GM21619 (cell line): ENCODE measurements around the gene ICAM4.
A peak's percentile ranks its signal among the peaks of the same experiment; 100 is the strongest.
"Not testable (repeated sequence)": the region's sequence is repeated elsewhere in the genome, so short reads cannot be mapped to it uniquely, and the experiment has no call there.

Experiments
- ATAC-seq: cut with Tn5 transposase; IDR thresholded peaks from one replicate; pipeline ENCODE4 v1.9.1; 2021; ENCODE audit not compliant: unreplicated experiment

The ICAM4 gene

DNA sequence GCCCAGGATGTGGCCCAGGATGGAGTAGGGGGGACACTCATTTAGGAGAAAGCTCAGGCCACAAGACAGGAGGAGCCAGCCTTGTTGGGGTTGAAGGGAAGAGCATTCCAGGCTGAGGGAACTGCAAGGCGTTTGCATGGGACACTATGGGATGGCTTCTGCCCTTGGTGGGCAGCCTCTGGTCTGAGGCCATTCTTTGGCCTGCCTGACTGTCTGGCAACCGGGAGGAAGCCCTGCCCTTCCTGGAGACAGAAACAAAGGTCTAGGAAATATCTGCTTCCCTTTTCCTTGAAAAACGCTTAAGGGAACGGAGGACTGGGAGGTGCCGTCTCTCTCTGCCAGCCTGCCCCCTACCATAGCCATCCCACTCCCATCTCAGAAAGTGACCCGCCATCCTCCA, 18.7 kb upstream of the ICAM4 start:
- no peak for ATAC-seq

DNA sequence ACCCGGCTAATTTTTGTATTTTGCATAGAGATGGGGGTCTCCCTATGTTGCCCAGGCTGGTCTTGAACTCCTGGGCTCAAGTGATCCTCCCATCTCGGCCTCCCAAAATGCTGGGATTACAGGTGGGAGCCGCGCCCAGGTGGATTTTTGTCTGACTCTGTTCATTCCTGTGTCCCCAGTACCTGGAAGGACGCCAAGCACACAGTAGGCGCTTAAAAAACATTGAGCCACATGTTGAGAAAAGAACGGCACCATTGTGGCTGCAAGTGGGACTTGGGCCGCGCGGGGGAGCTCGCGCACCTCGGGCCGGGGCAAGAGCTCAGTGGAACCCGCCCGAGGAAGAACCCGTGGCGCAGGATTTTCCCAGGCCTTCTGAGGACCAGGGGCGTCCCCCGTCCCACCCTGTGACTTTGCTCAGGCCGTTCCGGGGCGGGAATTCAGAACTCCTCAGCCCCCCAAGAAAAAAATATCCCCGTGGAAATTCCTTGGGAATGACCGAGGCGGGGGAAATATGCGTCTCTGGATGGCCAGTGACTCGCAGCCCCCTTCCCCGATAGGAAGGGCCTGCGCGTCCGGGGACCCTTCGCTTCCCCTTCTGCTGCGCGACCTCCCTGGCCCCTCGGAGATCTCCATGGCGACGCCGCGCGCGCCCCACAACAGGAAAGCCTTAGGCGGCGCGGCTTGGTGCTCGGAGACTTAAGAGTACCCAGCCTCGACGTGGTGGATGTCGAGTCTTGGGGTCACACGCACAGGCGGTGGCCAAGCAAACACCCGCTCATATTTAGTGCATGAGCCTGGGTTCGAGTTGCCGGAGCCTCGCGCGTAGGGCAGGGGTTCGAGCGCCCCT, 17.2 kb upstream of the ICAM4 start:
- no peak for ATAC-seq

DNA sequence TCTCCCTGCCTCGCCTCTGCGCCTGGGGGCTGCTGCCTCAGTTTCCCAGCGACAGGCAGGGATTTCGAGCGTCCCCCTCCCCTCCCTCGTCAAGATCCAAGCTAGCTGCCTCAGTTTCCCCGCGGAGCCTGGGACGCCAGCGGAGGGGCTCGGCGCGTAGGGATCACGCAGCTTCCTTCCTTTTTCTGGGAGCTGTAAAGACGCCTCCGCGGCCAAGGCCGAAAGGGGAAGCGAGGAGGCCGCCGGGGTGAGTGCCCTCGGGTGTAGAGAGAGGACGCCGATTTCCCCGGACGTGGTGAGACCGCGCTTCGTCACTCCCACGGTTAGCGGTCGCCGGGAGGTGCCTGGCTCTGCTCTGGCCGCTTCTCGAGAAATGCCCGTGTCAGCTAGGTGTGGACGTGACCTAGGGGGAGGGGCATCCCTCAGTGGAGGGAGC, 16.6 kb upstream of the ICAM4 start:
- ATAC-seq = peak; percentile 32

DNA sequence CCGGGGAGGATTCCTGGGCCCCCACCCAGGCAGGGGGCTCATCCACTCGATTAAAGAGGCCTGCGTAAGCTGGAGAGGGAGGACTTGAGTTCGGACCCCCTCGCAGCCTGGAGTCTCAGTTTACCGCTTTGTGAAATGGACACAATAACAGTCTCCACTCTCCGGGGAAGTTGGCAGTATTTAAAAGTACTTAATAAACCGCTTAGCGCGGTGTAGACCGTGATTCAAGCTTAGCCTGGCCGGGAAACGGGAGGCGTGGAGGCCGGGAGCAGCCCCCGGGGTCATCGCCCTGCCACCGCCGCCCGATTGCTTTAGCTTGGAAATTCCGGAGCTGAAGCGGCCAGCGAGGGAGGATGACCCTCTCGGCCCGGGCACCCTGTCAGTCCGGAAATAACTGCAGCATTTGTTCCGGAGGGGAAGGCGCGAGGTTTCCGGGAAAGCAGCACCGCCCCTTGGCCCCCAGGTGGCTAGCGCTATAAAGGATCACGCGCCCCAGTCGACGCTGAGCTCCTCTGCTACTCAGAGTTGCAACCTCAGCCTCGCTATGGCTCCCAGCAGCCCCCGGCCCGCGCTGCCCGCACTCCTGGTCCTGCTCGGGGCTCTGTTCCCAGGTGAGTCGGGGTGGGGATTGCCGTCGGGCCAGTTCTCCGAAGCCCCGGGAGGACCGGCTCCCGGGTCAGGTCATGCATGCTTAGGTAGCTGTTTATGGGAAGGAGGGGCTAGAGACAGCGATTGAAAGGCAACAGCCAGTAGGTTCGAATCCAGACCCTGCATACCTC, 15.9 kb upstream of the ICAM4 start, which contains the start of gene ICAM1:
Gene ICAM1 (plus strand): TSS at position 505 of the 779 bp plus-strand sequence. CDS start 40 bp downstream, at position 545.
- peak; percentile 54 for ATAC-seq

DNA sequence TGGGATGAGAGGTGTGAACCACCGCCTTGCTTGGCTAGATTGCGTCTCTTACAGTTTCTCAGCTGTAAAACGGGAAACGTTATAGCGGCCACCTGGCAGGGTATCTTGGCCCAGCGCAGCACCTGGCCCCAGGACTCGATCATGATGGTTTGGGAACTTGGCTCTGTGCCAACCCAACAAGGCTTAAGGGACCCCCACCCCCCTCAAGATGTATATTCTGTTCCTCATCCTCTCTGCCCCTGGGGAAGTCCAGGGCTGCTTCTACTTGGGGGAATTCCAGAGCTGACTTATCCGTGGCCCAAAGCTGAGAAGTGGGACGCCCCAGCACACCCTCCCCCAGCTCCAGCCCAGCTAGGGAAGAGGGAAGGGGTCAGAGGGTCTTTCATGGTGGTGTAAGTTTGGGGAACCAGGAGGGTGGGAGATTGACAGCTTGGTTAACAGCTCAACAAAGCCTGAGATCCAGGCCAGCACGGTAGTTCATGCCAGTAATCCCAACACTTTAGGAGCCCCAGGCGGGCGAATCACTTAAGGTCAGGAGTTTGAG, 15.1 kb upstream of the ICAM4 start:
- peak; percentile 18 for ATAC-seq

DNA sequence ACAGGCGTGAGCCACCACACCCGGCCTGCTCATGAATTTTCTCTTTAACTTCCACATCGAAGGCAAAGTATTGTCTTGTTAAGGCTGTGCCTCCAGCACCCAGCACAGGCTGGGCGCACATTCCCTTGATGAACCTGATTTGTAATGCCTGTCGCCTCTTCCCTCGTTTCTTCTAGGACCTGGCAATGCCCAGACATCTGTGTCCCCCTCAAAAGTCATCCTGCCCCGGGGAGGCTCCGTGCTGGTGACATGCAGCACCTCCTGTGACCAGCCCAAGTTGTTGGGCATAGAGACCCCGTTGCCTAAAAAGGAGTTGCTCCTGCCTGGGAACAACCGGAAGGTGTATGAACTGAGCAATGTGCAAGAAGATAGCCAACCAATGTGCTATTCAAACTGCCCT, 12.2 kb upstream of the ICAM4 start:
- no peak for ATAC-seq

DNA sequence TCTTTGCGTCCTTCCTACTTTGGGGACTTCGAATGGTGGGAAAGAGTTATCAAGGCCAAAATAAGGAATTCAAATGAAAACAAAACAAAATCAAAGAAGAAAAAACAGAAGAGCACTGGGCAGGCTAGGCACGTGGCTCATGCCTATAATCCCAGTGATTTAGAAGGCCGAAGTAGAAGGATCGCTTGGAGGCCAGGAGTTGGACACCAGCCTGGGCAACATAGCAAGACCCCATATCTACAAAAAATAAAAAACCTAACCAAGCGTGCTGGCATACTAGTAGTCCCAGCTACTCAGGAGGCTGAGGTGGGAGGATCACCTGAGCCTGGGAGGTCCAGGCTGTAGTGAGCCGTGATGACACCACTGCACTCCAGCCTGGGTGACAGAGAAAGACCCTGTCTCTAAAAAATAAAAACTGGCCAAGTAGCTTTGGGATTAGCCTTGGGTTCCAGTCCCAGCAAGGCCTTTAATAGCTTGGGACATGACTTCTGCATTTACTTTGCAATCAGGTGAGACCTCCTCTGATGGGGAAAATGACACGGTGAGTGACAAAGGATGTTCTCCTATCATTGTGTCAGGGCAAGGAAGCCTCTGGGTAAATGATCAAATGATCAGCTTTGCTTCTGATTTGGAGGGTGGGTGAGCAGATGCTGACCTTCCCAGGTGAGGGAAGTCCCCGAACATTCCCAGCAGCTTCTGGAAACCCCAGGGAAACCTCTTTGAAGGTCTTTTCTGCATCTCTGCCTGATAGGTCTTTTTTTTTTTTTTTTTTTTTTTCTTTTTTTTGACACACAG, 8.8 kb upstream of the ICAM4 start:
- no peak for ATAC-seq

DNA sequence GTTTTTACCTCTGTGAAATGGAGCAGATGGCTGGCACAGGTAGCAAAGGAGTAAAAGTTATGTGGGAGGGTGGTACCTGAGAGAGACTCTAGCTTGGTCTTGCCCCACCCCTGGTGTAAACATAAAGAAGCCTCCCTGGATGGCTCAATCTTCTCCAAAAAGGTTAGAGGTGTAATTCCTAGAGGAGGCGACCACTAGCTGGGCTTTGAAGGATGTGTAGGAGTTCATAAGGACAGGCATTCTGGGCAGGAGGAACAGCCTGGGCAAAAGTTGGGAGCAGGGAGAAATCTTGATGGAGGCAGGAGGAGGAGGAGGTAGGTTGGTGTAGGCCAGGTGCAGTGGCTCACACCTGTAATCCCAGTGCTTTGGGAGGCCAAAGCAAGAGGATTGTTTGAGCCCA, 7.8 kb upstream of the ICAM4 start:
- ATAC-seq = no peak

DNA sequence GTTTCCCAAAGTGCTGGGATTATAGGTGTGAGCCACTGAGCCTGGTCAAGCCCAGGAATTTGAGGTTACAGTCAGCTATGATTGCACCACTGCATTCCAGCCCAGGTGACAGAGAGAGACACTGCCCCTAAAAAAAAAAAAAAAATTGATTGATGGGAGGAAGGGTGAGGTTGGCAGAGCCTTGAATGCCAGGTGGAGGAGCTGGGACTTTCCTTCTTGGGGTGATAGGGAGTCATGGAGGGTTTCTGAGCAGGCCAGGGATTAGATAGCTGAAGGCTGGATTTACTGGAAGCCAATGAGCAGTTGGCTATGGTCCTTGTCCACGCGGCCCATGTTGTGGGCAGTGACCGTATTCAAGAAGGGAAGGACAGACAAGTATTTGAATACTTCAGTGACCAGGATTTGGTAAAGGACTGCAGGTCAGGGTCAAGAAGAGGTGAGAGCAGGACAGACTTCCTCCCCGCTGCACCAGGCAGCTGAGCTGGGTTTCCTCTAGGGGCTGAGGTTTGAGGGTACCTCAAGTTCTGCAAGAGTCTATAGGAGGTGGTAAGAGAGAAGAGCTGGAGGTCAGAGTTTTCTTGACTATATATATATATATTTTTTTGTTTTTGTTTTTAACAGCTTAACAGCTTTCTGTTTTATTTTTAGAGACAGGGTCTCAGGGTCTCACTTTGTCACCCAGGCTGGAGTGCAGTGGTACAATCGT, 6.9 kb upstream of the ICAM4 start:
- ATAC-seq = no peak

DNA sequence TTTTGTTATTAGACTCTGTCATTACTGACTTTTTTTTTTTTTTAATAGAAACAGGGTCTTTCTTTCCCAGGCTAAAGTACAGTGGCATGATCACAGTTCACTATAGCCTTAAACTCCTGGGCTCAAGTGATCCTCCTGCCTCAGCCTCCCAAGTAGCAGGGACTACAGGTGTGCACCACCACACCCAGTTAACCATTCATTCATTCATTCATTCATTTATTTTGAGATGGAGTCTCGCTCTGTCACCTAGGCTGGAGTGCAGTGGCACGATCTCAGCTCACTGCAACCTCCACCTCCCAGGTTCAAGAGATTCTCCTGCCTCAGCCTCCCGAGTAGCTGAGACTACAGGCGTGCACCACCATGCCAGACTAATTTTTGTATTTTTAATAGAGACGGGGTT, 4.7 kb upstream of the ICAM4 start:
- ATAC-seq = not testable (repeated sequence)

DNA sequence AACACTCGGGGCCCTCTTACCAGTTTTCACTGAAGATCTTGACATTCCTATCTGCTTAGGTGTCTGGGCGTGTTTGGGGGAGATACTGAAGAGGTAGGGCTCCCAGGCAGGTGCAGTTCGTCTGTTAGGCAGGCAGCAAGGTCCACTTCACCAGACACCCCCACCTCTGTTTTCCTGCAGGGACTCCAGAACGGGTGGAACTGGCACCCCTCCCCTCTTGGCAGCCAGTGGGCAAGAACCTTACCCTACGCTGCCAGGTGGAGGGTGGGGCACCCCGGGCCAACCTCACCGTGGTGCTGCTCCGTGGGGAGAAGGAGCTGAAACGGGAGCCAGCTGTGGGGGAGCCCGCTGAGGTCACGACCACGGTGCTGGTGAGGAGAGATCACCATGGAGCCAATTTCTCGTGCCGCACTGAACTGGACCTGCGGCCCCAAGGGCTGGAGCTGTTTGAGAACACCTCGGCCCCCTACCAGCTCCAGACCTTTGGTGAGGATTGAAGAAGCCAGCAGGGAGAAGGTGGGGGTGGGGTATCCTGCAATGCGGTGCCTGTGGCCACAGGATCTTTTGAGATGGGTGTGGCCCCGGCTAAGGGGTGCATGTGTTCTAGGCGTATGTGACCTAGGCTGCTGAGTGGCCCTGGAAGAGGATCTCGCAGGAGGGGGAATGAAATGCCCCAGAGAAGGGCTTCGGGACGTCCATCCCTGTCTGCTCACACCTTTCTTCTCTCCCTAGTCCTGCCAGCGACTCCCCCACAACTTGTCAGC, 3.3 kb upstream of the ICAM4 start:
- no peak for ATAC-seq

DNA sequence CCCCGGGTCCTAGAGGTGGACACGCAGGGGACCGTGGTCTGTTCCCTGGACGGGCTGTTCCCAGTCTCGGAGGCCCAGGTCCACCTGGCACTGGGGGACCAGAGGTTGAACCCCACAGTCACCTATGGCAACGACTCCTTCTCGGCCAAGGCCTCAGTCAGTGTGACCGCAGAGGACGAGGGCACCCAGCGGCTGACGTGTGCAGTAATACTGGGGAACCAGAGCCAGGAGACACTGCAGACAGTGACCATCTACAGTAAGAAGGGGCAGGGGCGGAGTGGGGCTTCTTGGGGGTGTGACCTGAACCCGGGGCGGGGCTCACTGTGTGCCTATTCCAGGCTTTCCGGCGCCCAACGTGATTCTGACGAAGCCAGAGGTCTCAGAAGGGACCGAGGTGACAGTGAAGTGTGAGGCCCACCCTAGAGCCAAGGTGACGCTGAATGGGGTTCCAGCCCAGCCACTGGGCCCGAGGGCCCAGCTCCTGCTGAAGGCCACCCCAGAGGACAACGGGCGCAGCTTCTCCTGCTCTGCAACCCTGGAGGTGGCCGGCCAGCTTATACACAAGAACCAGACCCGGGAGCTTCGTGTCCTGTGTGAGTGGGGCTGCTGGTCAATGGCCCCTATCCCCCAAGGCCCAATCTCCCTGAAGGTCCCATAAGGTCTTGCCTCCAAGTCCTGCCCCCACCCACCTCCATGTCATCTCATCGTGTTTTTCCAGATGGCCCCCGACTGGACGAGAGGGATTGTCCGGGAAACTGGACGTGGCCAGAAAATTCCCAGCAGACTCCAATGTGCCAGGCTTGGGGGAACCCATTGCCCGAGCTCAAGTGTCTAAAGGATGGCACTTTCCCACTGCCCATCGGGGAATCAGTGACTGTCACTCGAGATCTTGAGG, 2.4 kb upstream of the ICAM4 start:
- ATAC-seq = no peak

DNA sequence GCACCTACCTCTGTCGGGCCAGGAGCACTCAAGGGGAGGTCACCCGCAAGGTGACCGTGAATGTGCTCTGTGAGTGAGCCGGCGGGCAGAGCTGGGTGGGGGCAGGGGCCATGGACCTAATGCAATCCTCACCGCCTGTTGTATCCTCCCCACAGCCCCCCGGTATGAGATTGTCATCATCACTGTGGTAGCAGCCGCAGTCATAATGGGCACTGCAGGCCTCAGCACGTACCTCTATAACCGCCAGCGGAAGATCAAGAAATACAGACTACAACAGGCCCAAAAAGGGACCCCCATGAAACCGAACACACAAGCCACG, 1.8 kb upstream of the ICAM4 start:
- no peak for ATAC-seq

DNA sequence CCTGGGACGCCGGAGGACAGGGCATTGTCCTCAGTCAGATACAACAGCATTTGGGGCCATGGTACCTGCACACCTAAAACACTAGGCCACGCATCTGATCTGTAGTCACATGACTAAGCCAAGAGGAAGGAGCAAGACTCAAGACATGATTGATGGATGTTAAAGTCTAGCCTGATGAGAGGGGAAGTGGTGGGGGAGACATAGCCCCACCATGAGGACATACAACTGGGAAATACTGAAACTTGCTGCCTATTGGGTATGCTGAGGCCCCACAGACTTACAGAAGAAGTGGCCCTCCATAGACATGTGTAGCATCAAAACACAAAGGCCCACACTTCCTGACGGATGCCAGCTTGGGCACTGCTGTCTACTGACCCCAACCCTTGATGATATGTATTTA, 1.4 kb upstream of the ICAM4 start:
- no peak for ATAC-seq

DNA sequence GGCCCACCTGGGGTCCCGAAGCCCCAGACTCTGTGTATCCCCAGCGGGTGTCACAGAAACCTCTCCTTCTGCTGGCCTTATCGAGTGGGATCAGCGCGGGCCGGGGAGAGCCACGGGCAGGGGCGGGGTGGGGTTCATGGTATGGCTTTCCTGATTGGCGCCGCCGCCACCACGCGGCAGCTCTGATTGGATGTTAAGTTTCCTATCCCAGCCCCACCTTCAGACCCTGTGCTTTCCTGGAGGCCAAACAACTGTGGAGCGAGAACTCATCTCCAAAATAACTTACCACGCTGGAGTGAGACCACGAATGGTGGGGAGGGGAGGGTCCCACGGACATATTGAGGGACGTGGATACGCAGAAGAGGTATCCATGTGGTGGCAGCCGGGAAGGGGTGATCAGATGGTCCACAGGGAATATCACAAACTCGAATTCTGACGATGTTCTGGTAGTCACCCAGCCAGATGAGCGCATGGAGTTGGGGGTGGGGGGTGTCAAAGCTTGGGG, 2.0 kb downstream of the ICAM4 start:
- no peak for ATAC-seq

DNA sequence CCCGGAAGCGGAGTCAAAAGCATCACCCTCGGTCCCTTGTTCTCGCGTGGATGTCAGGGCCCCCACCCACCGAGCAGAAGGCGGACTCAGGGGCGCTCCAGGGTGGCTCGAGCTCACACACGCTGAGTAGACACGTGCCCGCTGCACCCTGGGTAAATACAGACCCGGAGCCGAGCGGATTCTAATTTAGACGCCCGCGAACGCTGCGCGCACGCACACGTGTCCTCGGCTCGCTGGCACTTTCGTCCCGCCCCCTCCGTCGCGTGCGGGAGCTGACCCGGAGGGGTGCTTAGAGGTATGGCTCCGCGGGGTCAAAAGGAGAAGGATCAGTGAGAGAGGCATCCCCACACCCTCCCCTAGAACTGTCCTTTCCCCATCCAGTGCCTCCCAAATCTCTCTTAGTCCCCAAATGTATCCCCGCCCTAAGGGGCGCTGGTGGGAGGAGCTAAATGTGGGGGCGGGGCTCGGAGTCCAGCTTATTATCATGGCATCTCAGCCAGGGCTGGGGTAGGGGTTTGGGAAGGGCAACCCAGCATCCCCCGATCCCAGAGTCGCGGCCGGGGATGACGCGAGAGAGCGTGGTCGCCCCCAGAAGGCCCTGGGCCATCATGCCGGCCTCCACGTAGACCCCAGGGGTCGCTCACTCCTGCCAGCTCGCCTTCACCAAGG, 2.5 kb downstream of the ICAM4 start:
- ATAC-seq = no peak

DNA sequence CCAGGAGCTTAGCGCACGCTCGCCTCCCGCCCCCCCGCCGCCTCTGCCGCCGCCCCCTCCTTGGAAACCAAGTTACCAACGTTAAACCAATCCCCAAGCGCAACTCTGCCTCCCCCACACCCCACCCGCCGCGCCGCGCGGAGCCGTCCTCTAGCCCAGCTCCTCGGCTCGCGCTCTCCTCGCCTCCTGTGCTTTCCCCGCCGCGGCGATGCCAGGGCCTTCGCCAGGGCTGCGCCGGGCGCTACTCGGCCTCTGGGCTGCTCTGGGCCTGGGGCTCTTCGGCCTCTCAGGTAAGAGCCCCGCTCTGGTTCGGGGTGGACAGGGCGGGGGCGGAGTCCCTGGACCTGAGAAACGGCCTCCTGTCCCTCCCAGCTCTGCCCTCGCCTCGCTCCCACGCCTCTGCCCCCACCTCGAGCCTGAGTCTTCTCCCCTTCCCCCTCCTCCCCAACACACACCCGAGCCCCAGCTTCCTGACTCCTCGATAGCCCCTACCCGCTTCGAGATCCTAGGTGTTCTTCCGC, 3.1 kb downstream of the ICAM4 start, which contains the start of gene ICAM5:
Gene ICAM5 (plus strand): TSS at position 117 of the 521 bp plus-strand sequence. CDS start 92 bp downstream, at position 209.
- no peak for ATAC-seq
